A549 (cell line): ENCODE measurements around the gene FAM111B. TPM values are rescaled to one million over a fixed set of nuclear protein-coding genes. Genes with fewer than 3 reads are reported as not detected.
"Not testable (repeated sequence)": the region's sequence is repeated elsewhere in the genome, so short reads cannot be mapped to it uniquely, and the experiment has no call there.

Source experiments
- ATAC-seq, 2 experiments: fragments of 200-7000 bp in 1 of 2; fragments of >200 bp in 1 of 2; cut with Nextera tagmentation in 1 of 2; cut with Tn5 transposase in 1 of 2; 3 replicates each; pipeline versions ENCODE4 v1.8.0 to v1.9.1; 2018 to 2020; ENCODE audit warnings: mild to moderate bottlenecking in 1 of 2, moderate library complexity in 1 of 2
- CTCF ChIA-PET: fragments of 300-600 bp; sonication (Branson Sonifier 250); formaldehyde crosslinking; extraction: SDS; loops from one replicate; lab custom pipeline; 2021; ENCODE audit warnings: antibody characterized with exemption, inconsistent platforms; lab: Yijun Ruan, JAX
- POLR2A ChIA-PET: fragments of 350-600 bp; formaldehyde crosslinking; extraction: SDS; loops from one replicate; lab custom pipeline; 2021; ENCODE audit warnings: antibody characterized with exemption, inconsistent platforms; lab: Yijun Ruan, JAX
- DNase-seq, 2 experiments: peaks; one replicate each; pipeline versions ENCODE4 v3.0.0 to v3.0.0-alpha.2; 2011 to 2016; ENCODE audit warnings: low read depth in 1 of 2, low spot score in 1 of 2
- FAIRE-seq: peaks from 2 replicates; lab custom pipeline; 2011; peaks lifted over from hg19 to GRCh38; lab: Jason Lieb, UNC
- H3K27ac ChIP-seq, 2 experiments: fragments of >200 bp; sonication (Bioruptor Twin); formaldehyde crosslinking; 3 replicates each; pipeline ENCODE4 v1.5.1; 2016 to 2017
- H3K4me1 ChIP-seq: fragments of >200 bp; sonication (Bioruptor Twin); formaldehyde crosslinking; 3 replicates; pipeline ENCODE4 v1.6.1; 2016
- H3K4me2 ChIP-seq: fragments of >200 bp; sonication (Bioruptor Twin); formaldehyde crosslinking; 3 replicates; pipeline ENCODE4 v1.6.1; 2016
- H3K4me3 ChIP-seq: fragments of >200 bp; sonication (Bioruptor Twin); formaldehyde crosslinking; 3 replicates; pipeline ENCODE4 v1.5.1; 2016
- H3K9me3 ChIP-seq: fragments of >200 bp; sonication (Bioruptor Twin); formaldehyde crosslinking; 3 replicates; pipeline ENCODE4 v1.6.1; 2016
- CHD2 ChIP-seq: fragments of 150-350 bp; IDR thresholded peaks from 2 replicates; pipeline ENCODE4 v1.6.1; 2014; ENCODE audit warnings: low read length; ENCODE audit not compliant: partially characterized antibody
- E2F6 ChIP-seq: IDR thresholded peaks from 2 replicates; pipeline ENCODE4 v1.6.1; 2012; ENCODE audit warnings: low read depth, borderline replicate concordance
- FOSL2 ChIP-seq, 2 experiments: fragments of 450-650 bp in 1 of 2; fragments of >200 bp in 1 of 2; sonication (Bioruptor Twin) in 1 of 2; formaldehyde crosslinking; IDR thresholded peaks; 2 replicates each; pipeline versions ENCODE4 v1.5.0 to v1.6.1; 2016 to 2020; ENCODE audit warnings: mild to moderate bottlenecking in 1 of 2, moderate library complexity in 1 of 2
- JUN ChIP-seq, 2 experiments: fragments of >200 bp; sonication (Bioruptor Twin); formaldehyde crosslinking; IDR thresholded peaks; 2 replicates in 1 of 2; 3 replicates in 1 of 2; pipeline ENCODE4 v1.6.1; 2016 to 2017
- KDM1A ChIP-seq: fragments of 200-600 bp; sonication (generic); IDR thresholded peaks from 2 replicates; pipeline ENCODE4 v1.6.1; 2016; ENCODE audit warnings: low read depth, mild to moderate bottlenecking
- MAZ ChIP-seq: fragments of 150-350 bp; IDR thresholded peaks from 2 replicates; pipeline ENCODE4 v1.6.1; 2014; ENCODE audit warnings: antibody characterized with exemption, low read depth, low read length, borderline replicate concordance
- RAD21 ChIP-seq, 2 experiments: fragments of >200 bp in 1 of 2; sonication (Bioruptor Twin) in 1 of 2; formaldehyde crosslinking in 1 of 2; IDR thresholded peaks in 1 of 2; conservative IDR thresholded peaks in 1 of 2; 2 replicates in 1 of 2; 3 replicates in 1 of 2; pipeline ENCODE4 v1.6.1; 2012 to 2018; ENCODE audit warnings: inconsistent platforms in 1 of 2
- SMC3 ChIP-seq: fragments of >200 bp; sonication (Bioruptor Twin); formaldehyde crosslinking; IDR thresholded peaks from 3 replicates; pipeline ENCODE4 v1.6.1; 2018; ENCODE audit warnings: inconsistent platforms
- WGBS: methylation state at CpG from one replicate; pipeline ENCODE4 v1.1.6; 2017; ENCODE audit errors: missing lambda C conversion rate; 5-methylcytosine and 5-hydroxymethylcytosine counted together
- polyA minus RNA-seq: library from RNA; depleted of rRNA, polyadenylated mRNA; stranded (reverse); fragments of >200 nt; gene quantifications from 2 replicates; pipeline ENCODE4 v1.2.3, GENCODE V29; 2011; rRNA and poly(A)+ RNA removed
- polyA plus RNA-seq, 4 experiments: library from polyadenylated mRNA; depleted of rRNA in 3 of 4; stranded (reverse); fragments of >200 nt; fragmentation: RNase III in 1 of 4; extraction: RNeasy Plus Mini Kit Qiagen cat#74134 plus additional on column Dnase treatment in 1 of 4; gene quantifications; 2 replicates in 3 of 4; 3 replicates in 1 of 4; pipeline ENCODE4 v1.2.3, GENCODE V29; 2011 to 2017
- TF ChIP-seq, protein P1 (sequence below): fragments of >200 bp; sonication (Bioruptor Twin); formaldehyde crosslinking; IDR thresholded peaks from 3 replicates; pipeline ENCODE4 v1.6.1; 2016
- TF ChIP-seq, protein P2 (sequence below): IDR thresholded peaks from 2 replicates; pipeline ENCODE4 v1.6.1; 2012
- TF ChIP-seq, protein P3 (sequence below): IDR thresholded peaks from 2 replicates; pipeline ENCODE4 v1.6.1; 2012
- TF ChIP-seq, protein P4 (sequence below): fragments of >200 bp; sonication (Bioruptor Twin); formaldehyde crosslinking; IDR thresholded peaks from 3 replicates; pipeline ENCODE4 v1.5.1; 2016

FAM111B gene, protein sequence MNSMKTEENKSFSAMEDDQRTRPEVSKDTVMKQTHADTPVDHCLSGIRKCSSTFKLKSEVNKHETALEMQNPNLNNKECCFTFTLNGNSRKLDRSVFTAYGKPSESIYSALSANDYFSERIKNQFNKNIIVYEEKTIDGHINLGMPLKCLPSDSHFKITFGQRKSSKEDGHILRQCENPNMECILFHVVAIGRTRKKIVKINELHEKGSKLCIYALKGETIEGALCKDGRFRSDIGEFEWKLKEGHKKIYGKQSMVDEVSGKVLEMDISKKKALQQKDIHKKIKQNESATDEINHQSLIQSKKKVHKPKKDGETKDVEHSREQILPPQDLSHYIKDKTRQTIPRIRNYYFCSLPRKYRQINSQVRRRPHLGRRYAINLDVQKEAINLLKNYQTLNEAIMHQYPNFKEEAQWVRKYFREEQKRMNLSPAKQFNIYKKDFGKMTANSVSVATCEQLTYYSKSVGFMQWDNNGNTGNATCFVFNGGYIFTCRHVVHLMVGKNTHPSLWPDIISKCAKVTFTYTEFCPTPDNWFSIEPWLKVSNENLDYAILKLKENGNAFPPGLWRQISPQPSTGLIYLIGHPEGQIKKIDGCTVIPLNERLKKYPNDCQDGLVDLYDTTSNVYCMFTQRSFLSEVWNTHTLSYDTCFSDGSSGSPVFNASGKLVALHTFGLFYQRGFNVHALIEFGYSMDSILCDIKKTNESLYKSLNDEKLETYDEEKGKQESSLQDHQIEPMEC
- polyA plus RNA-seq (2011; rRNA removed) (6.0 and 6.9 TPM in 2 replicates), polyA plus RNA-seq (2017; fragmentation: RNase III; extraction: RNeasy Plus Mini Kit Qiagen cat#74134 plus additional on column Dnase treatment) (11.0 to 12.6 TPM (median 11.6 TPM) in 3 replicates), polyA minus RNA-seq (2.6 and 3.9 TPM in 2 replicates)
- 1.8 and 2.3 TPM in 2 replicates for polyA plus RNA-seq (2012; cell fraction: cytosol; rRNA removed)
- 1.1 and 1.4 TPM in 2 replicates for polyA plus RNA-seq (2012; cell fraction: nucleus; rRNA removed)

DNA sequence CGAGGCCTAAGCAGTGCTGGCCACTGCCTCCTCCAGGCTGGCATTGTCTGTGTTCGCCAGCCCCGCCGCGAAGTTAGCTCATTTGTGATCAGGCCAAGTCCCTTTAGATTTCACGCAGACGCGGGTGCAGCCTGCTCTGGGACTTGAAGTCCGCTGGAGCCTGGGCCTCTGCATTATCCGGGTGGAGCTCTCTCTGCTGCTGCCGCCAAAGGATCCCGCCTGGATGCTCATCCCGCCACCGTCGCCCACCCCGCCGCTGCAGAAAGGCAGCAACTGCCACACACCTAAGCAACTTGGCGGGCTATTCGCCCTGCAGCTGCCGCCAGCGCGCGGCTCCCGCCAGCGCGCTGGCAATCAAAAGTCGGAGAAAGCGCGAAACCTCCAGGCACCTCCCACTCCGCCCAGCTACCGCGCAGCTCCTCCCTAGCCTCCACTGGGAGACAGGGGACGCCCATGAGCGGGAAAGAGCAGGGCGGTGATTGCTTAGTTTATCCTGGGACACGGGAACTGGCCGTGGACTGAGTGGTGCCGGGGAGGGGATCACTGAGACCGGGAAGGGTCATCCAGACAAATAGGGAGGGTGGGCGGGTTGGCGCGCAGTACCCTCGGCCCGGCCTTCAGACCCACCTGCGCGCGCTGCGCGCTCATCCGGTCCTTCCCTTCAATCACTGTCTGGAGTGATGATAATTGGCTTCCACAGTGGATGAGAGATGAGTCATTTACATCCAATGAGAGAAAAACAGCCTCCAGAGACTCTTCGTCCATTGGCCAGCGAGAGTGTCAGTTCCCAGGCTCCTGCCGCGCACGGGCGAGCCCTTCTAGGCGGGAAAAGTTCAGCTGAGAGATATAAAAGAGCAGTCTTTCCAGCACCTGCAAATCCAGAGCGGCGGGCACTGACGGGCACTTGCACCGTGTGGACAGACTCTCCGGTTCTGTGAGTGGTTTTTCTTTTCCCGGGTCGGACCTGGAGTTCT, at the start of gene FAM111B:
Gene FAM111B, plus strand, starts transcription at position 875 of the 974 bp plus-strand sequence. CDS start 2,389 bp downstream, outside the sequence.
- Histone ChIP-seq H3K4me3 (peak within 1 kb of the TSS; percentile 67), H3K27ac (peak within 1 kb of the TSS; percentile 69 to 80), H3K9me3 (no peaks in the 10 kb centered on the region), H3K4me1 (peaks cover 19% of the 10 kb centered on the region), H3K4me2 (peak within 1 kb of the TSS; percentile 93)
- no peak for FAIRE-seq
- ChIA-PET POLR2A (no interaction called here), CTCF (interaction anchor here (0.6 to 2.4 kb wide), 8 partner anchors 9 to 477 kb away, joined by 3 to 19 read pairs (median 4); no protein-coding TSS in a partner anchor)
- DNase-seq: peak; percentile 89 to 94
- peak; percentile 96 to 98 for ATAC-seq
- 4% methylated on average over 39 of the region's 64 CpGs for WGBS
- peak; percentile 38; the same call in 1 of the 2 replicates for TF ChIP-seq FOSL2 (IDR thresholded peaks at IDR 0.05)
- TF ChIP-seq FOSL2 (CRISPR knock-in tag; IDR thresholded peaks at IDR 0.05): peak; percentile 84
- TF ChIP-seq, protein P1, sequence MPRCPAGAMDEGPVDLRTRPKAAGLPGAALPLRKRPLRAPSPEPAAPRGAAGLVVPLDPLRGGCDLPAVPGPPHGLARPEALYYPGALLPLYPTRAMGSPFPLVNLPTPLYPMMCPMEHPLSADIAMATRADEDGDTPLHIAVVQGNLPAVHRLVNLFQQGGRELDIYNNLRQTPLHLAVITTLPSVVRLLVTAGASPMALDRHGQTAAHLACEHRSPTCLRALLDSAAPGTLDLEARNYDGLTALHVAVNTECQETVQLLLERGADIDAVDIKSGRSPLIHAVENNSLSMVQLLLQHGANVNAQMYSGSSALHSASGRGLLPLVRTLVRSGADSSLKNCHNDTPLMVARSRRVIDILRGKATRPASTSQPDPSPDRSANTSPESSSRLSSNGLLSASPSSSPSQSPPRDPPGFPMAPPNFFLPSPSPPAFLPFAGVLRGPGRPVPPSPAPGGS: 0 out of 3 replicates have a peak, but pooled peaks have one; percentile 28
- TF ChIP-seq, protein P2, sequence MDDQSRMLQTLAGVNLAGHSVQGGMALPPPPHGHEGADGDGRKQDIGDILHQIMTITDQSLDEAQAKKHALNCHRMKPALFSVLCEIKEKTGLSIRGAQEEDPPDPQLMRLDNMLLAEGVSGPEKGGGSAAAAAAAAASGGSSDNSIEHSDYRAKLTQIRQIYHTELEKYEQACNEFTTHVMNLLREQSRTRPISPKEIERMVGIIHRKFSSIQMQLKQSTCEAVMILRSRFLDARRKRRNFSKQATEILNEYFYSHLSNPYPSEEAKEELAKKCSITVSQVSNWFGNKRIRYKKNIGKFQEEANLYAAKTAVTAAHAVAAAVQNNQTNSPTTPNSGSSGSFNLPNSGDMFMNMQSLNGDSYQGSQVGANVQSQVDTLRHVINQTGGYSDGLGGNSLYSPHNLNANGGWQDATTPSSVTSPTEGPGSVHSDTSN: peak; percentile 91
- TF ChIP-seq JUN (IDR thresholded peaks at IDR 0.05): peak in 1 of 2 experiments; percentile 49; a peak in 1 of 5 replicates
- TF ChIP-seq, protein P3, sequence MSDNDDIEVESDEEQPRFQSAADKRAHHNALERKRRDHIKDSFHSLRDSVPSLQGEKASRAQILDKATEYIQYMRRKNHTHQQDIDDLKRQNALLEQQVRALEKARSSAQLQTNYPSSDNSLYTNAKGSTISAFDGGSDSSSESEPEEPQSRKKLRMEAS: peak; percentile 88
- no peak for TF ChIP-seq CHD2
- TF ChIP-seq KDM1A: no peak
- peak; percentile 96 for TF ChIP-seq E2F6

- peak; percentile 80 to 98 for ATAC-seq
- POLR2A ChIA-PET, H3K4me1 ChIP-seq, H3K9me3 ChIP-seq, H3K27ac ChIP-seq: not testable (repeated sequence)
- peak; percentile 61 to 95 for DNase-seq
- peak; percentile 61 for FAIRE-seq
- CTCF ChIA-PET: interaction anchor here (0.7 to 2.6 kb wide), 21 partner anchors 8 to 481 kb away, joined by 3 to 14 read pairs (median 4); partner anchors contain the start of gene GLYATL1B
- H3K4me3 ChIP-seq: peak overlapping the region; percentile 41
- 12% methylated on average over 26 of the region's 27 CpGs for WGBS
- H3K4me2 ChIP-seq: peak overlapping the region; percentile 88
- 0 out of 2 replicates have a peak, but pooled peaks have one; percentile 48 for TF ChIP-seq MAZ
- TF ChIP-seq, protein P2: peak; percentile 89
- TF ChIP-seq, protein P3: 0 out of 2 replicates have a peak, but pooled peaks have one; percentile 19
- TF ChIP-seq, protein P4, sequence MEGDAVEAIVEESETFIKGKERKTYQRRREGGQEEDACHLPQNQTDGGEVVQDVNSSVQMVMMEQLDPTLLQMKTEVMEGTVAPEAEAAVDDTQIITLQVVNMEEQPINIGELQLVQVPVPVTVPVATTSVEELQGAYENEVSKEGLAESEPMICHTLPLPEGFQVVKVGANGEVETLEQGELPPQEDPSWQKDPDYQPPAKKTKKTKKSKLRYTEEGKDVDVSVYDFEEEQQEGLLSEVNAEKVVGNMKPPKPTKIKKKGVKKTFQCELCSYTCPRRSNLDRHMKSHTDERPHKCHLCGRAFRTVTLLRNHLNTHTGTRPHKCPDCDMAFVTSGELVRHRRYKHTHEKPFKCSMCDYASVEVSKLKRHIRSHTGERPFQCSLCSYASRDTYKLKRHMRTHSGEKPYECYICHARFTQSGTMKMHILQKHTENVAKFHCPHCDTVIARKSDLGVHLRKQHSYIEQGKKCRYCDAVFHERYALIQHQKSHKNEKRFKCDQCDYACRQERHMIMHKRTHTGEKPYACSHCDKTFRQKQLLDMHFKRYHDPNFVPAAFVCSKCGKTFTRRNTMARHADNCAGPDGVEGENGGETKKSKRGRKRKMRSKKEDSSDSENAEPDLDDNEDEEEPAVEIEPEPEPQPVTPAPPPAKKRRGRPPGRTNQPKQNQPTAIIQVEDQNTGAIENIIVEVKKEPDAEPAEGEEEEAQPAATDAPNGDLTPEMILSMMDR: peak; percentile 54
- peak; percentile 41; the same call in 1 of the 3 replicates for TF ChIP-seq SMC3
- peak; percentile 62 to 83 for TF ChIP-seq RAD21 (conservative IDR thresholded peaks at IDR 0.05 in 1 of 2, IDR thresholded peaks at IDR 0.05 in 1 of 2)
Measured at GRCh38 chr11:59058120-59059033, 48.7 kb upstream of the FAM111B start.

- FAIRE-seq, POLR2A ChIA-PET, H3K4me2 ChIP-seq, H3K9me3 ChIP-seq, DNase-seq, H3K27ac ChIP-seq, H3K4me1 ChIP-seq, H3K4me3 ChIP-seq, ATAC-seq: not testable (repeated sequence)
- WGBS: 33% methylated on average over 3 of the region's 3 CpGs
- CTCF ChIA-PET: interaction anchor here (1.2 to 1.3 kb wide), 2 partner anchors 16 to 76 kb away, joined by 3 to 5 read pairs; no protein-coding TSS in a partner anchor
Measured at GRCh38 chr11:59060096-59060495, 46.9 kb upstream of the FAM111B start.
